Ishikawa (cell line): ENCODE measurements around the gene IRX1.

ENCODE experiments used
- CEBPB ChIP-seq: IDR thresholded peaks from 2 replicates; pipeline ENCODE4 v1.6.1; 2012
- CREB1 ChIP-seq: IDR thresholded peaks from 2 replicates; pipeline ENCODE4 v1.6.1; 2012; ENCODE audit warnings: low read depth
- EP300 ChIP-seq: IDR thresholded peaks from 2 replicates; pipeline ENCODE4 v1.6.1; 2012; ENCODE audit warnings: borderline replicate concordance
- NFIC ChIP-seq: IDR thresholded peaks from 2 replicates; pipeline ENCODE4 v1.6.1; 2012
- RAD21 ChIP-seq: IDR thresholded peaks from 2 replicates; pipeline ENCODE4 v1.6.1; 2012; ENCODE audit warnings: low read depth
- TAF1 ChIP-seq: IDR thresholded peaks from 2 replicates; pipeline ENCODE4 v1.6.1; 2012; ENCODE audit warnings: low read depth, mild to moderate bottlenecking
- YY1 ChIP-seq: IDR thresholded peaks from 2 replicates; pipeline ENCODE4 v1.6.1; 2012; ENCODE audit warnings: low read depth
- ZBTB7A ChIP-seq: IDR thresholded peaks from 2 replicates; pipeline ENCODE4 v1.6.1; 2012; ENCODE audit warnings: low read depth
- TF ChIP-seq, protein P1 (sequence below): IDR thresholded peaks from 2 replicates; pipeline ENCODE4 v1.6.1; 2012; ENCODE audit warnings: low read depth, mild to moderate bottlenecking

DNA sequence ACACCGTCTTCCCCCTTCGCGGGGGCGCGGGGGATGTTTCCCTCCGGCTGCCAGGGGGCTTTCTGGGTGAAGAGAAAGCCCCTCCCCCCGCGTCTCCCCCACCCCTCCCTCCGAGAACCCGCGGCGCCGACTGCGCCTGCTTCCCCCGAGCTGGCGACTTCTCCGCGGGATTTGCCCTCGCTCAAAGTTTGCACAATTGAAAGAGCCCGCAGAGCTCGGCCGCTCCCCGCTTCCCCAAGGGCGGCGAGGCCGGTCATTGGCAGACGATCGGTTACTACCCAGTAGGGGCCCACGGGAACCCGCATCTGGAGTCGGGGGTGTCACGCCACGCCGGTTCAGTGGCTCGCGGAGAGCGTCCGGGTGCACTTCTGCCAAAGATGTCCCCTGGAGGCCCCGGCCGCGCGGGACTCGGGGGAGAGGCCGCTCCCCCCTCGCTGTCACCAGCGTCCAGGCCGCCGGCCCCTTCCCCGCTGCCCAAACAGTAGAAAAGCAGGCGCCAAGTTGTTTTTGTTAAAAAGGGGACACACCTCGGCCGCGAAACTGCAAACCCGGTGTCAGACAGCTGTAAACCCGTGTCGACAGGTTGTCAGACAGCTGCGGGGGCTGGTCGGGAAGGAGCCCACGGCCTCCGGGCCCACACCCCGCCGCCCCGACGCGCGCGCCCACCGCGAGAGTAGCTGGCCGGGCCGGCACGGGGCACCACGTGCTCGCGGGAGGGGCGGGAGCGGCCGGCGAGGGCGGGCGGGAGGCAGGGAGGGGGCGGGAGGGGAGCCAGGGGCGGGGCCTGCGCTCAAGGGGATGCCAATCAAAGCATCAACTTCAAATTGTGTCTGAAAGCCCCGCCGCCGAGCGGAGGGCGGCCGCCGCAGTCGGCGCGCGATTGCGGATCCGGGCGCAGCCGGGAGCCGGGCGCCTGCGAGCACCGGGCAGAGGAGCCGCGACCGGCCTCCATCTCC is at the start of gene IRX1:
- no peak for TF ChIP-seq CREB1
- no peak for TF ChIP-seq NFIC
- no peak for TF ChIP-seq EP300
- TF ChIP-seq, protein P1, sequence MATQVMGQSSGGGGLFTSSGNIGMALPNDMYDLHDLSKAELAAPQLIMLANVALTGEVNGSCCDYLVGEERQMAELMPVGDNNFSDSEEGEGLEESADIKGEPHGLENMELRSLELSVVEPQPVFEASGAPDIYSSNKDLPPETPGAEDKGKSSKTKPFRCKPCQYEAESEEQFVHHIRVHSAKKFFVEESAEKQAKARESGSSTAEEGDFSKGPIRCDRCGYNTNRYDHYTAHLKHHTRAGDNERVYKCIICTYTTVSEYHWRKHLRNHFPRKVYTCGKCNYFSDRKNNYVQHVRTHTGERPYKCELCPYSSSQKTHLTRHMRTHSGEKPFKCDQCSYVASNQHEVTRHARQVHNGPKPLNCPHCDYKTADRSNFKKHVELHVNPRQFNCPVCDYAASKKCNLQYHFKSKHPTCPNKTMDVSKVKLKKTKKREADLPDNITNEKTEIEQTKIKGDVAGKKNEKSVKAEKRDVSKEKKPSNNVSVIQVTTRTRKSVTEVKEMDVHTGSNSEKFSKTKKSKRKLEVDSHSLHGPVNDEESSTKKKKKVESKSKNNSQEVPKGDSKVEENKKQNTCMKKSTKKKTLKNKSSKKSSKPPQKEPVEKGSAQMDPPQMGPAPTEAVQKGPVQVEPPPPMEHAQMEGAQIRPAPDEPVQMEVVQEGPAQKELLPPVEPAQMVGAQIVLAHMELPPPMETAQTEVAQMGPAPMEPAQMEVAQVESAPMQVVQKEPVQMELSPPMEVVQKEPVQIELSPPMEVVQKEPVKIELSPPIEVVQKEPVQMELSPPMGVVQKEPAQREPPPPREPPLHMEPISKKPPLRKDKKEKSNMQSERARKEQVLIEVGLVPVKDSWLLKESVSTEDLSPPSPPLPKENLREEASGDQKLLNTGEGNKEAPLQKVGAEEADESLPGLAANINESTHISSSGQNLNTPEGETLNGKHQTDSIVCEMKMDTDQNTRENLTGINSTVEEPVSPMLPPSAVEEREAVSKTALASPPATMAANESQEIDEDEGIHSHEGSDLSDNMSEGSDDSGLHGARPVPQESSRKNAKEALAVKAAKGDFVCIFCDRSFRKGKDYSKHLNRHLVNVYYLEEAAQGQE = no peak
- no peak for TF ChIP-seq ZBTB7A
- no peak for TF ChIP-seq YY1
- no peak for TF ChIP-seq CEBPB
- TF ChIP-seq TAF1 = no peak
- TF ChIP-seq RAD21 = no peak
